Fibroblast of skin of left biceps (primary cell): ENCODE results near the gene ZC3H18.

Source experiments
- DNase-seq, 2 experiments: peaks; one replicate each; pipeline ENCODE4 v3.0.0-alpha.2; 2013; ENCODE audit warnings: low read depth in 2 of 2

Gene ZC3H18

GRCh38 chr16:88639231-88640038 lies 69.2 kb downstream of the ZC3H18 start:
- no peak for DNase-seq

DNA sequence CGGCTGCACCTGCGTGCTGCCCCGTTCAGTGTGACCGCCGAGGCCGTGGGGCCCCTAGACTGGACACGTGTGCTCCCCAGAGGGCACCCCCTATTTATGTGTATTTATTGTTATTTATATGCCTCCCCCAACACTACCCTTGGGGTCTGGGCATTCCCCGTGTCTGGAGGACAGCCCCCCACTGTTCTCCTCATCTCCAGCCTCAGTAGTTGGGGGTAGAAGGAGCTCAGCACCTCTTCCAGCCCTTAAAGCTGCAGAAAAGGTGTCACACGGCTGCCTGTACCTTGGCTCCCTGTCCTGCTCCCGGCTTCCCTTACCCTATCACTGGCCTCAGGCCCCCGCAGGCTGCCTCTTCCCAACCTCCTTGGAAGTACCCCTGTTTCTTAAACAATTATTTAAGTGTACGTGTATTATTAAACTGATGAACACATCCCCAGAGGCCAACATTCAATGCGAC lies 69.9 kb downstream of the ZC3H18 start:
- DNase-seq: no peak

GRCh38 chr16:88640498-88641247 lies 70.5 kb downstream of the ZC3H18 start:
- no peak for DNase-seq

DNA sequence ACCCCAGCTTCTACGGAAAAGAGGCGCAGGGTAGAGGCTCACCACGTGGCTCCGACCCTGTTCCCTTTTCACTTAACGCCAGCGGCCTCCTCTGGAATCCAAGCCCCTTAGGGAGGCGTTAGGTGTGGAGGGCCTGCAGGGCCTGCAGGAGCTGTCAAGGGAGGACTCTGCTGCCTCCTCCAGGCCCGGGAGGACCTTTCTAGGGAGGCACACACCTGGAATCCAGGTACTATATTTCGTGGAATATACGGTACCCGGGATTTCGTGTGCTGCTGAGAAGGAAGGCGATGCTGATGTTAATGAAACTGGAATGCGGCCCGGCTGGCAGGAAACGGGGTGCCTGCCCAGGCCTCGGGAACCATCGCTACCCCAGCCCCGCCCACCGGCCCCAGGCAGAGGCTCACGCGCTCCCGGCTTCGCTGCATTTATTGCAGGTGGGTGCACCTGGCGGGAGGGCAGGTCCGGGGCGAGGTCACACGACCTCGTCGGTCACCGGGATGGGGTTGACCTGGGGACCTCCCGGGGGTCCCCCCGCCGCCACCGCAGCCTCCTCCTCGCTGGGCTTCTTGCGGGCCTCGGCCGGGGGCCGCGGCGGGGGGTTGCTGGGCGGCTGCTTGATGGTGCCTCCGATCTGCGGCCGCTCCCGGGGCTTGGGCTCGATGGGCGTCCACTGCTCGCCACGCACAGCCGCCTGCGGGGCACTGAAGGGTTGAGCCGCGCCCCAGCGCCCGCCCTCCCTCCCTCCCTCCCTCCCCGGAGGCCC lies 72.9 kb downstream of the ZC3H18 start:
- no peak for DNase-seq

- no peak for DNase-seq
Measured at GRCh38 chr16:88643644-88643932, 73.4 kb downstream of the ZC3H18 start.

DNA sequence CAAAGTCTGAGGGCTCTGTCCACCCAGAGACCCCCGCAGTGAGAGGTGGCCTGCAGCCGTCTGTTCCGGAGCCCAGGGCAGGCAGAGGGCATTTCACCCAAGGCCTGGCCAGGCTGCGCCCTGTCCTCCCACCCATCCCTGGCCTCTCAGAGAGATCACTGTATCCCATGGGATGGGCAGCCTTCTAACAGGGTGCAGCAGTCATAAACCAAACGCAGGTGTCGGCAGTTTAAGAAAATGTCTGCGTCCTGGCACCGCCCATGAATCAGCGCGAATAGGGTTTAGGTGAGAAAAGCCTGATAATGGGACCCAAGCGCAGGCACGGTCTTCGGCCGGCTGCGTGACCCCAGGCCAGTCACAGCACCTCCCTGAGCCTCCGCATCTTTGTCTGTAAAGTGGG lies 75.3 kb downstream of the ZC3H18 start:
- DNase-seq: no peak

GRCh38 chr16:88645941-88646340 lies 75.7 kb downstream of the ZC3H18 start:
- no peak for DNase-seq

- no peak for DNase-seq
Measured at GRCh38 chr16:88646345-88647034, 76.3 kb downstream of the ZC3H18 start.

- DNase-seq: no peak
Measured at GRCh38 chr16:88647178-88648070, 77.2 kb downstream of the ZC3H18 start.

DNA sequence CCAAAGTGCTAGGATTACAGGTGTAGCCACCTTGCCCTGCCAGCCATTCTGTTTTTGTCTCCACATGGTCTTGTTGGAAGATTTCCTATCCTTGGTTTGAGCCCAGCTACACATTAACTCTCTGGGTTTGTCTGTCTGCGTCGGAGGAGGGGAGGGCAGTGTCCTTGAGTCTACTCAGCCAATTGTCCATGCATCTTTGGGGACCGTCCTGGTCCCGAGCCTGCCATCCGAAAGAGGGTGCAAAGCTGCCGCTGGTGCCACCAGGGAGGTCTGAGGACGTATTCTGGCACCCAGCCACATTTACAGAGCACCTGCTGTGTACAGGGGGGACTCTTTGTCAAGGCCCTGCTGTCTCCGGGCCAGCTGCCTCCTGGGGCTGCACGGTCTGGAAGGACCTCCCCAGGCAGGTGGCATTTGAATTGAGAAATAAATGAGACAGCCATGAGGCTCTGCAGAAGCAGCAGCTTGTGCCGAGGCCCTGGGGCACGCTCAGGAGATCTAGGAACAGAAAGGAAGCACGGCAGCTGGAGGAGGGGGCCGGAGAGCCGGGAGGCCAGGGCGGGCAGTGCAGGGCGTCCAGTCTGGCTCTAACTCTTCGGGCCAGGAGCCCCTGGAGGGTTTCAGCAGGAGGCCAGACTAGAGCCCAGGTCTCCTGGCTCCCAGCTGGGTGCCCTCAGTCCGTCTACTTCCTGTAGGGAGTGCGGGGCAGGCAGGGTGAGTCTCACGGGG lies 79.2 kb downstream of the ZC3H18 start:
- no peak for DNase-seq

- DNase-seq: no peak
Measured at GRCh38 chr16:88649924-88650748, 79.9 kb downstream of the ZC3H18 start.

DNA sequence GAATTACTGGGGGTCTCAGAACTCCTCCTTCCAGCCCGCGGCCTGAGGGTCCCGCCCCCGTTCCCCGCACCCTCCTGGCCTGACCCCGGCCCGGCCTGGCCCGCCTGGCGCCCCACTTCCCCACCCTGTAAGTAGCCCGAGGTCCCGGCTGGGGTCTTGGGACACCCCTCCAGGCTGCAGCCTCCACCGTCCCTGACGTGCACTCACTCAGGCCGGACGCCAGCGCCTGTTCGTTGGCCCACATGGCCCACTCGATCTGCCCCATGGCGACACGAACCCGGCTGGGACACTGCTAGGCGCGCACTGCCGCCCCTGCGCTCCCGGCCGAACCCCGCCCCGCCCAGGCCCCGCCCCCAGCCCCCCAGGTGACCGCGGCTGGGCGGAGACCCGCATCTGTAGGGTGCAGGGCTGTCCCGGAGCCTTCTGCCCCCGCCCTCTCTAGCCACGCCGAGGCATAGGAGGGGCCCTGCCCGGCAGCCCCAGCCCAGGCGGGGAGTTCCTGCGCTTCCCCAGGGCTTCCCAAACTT lies 80.6 kb downstream of the ZC3H18 start, which contains the start of gene CYBA:
Gene CYBA (minus strand): TSS at position 305 of the 527 bp plus-strand sequence. CDS start 40 bp downstream, at position 265.
- peak in 1 of 2 experiments; percentile 13 for DNase-seq

- no peak for DNase-seq
Measured at GRCh38 chr16:88651276-88651988, 81.2 kb downstream of the ZC3H18 start.

DNA sequence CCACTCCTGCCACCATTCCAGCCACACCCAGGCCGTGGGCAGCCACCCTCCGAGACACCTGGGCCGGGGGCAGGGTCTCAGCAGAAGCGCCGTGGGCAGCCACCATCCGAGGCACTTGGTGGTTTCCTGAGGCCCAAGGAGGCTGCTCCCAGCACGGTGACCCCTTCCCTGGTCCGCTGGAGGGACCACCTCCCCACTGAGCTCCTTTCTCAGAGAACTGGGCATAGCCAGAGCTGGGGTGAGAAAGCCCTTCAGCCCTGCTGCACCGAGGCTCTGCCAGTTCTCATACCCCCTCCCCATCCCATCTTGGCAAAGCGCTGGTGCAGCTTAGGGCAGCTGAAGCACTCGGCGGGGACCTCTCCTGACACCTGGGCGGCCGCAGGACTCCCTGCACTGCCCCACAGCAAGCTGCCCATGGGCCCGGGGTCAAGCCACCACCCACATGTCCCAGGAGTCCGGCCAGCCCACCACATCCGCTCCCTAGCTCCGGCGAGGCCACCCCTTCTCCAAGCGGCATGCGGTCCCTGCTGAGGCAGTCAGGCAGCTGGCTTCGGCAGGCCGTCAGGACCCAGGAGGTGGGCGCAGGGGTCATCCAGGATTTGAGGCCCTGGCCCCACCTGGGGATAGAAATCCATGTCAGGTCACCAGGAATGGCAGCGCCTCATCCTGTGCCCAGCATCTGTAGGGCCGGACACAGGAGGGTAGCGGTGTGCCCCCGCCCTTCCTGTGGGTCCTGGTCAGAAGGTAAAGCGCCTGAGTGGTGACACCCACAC lies 82.0 kb downstream of the ZC3H18 start:
- no peak for DNase-seq

- DNase-seq: no peak
Measured at GRCh38 chr16:88652762-88653063, 82.5 kb downstream of the ZC3H18 start.

- no peak for DNase-seq
Measured at GRCh38 chr16:88653101-88653500, 82.9 kb downstream of the ZC3H18 start.

GRCh38 chr16:88653596-88654362 lies 83.6 kb downstream of the ZC3H18 start:
- DNase-seq: no peak
